Heart right ventricle (tissue), 16 donors: ENCODE measurements around the gene CD4. TPM values are rescaled to one million over a fixed set of nuclear protein-coding genes. Genes with fewer than 3 reads are reported as not detected.

Source experiments
- ATAC-seq, 8 donors: fragments of 200-7000 bp; cut with Tn5 transposase; one replicate each; pipeline ENCODE4 v1.9.1; 2020; ENCODE audit warnings: mild to moderate bottlenecking in 8 of 8, moderate library complexity in 8 of 8, moderate number of reproducible peaks in 1 of 8
- DNase-seq, 2 donors: peaks; one replicate each; pipeline ENCODE4 v3.0.0-alpha.2; 2020
- H3K27ac ChIP-seq, 10 donors: fragments of 200-600 bp; sonication (generic) in 2 of 10; one replicate each; pipeline versions ENCODE4 v1.5.0 to v1.8.0; 2020 to 2022; ENCODE audit warnings: mild to moderate bottlenecking in 3 of 10
- H3K27me3 ChIP-seq, 7 donors: fragments of 200-600 bp; one replicate each; pipeline ENCODE4 v1.8.0; 2021 to 2022; ENCODE audit warnings: mild to moderate bottlenecking in 2 of 7
- H3K36me3 ChIP-seq, 9 donors: fragments of 200-600 bp; sonication (generic) in 1 of 9; one replicate each; pipeline versions ENCODE4 v1.5.0 to v1.8.0; 2020 to 2022; ENCODE audit warnings: mild to moderate bottlenecking in 2 of 9
- H3K4me1 ChIP-seq, 9 donors: fragments of 200-600 bp; sonication (generic) in 1 of 9; one replicate each; pipeline versions ENCODE4 v1.5.0 to v1.8.0; 2020 to 2022; ENCODE audit warnings: mild to moderate bottlenecking in 4 of 9
- H3K4me3 ChIP-seq, 10 donors: fragments of 200-600 bp; sonication (generic) in 2 of 10; one replicate each; pipeline versions ENCODE4 v1.5.0 to v1.8.0; 2020 to 2022; ENCODE audit warnings: mild to moderate bottlenecking in 7 of 10, moderate library complexity in 2 of 10
- H3K9me3 ChIP-seq, 11 donors: fragments of 200-600 bp in 10 of 11; sonication (generic) in 2 of 11; one replicate each; pipeline versions ENCODE4 v1.5.0 to v1.8.0; 2013 to 2022; ENCODE audit warnings: mild to moderate bottlenecking in 2 of 11, control low read depth in 1 of 11, moderate library complexity in 1 of 11
- WGBS, 2 donors: extraction: QIAGEN DNeasy Blood & Tissue Kit; methylation state at CpG; one replicate each; pipeline ENCODE4 v1.1.7; 2013; ENCODE audit warnings: inconsistent platforms in 1 of 2; 5-methylcytosine and 5-hydroxymethylcytosine counted together
- intact Hi-C, 10 donors: fragments of 100-400 bp; cut with DNase I; formaldehyde crosslinking; loops; one replicate each; pipeline versions ENCODE4 v1.11.1 to v1.14.2; 2022
- polyA plus RNA-seq, 2 donors: library from polyadenylated mRNA; stranded (reverse); fragments of 200-250 nt; gene quantifications; one replicate each; pipeline ENCODE4 v1.2.3, GENCODE V29; 2013
- total RNA-seq, 10 donors: library from RNA; stranded (reverse); fragmentation: NEBNext Ultra II Directional in 3 of 10; extraction: Animal tissue kit (Norgen Biotek cat#: 25700) in 3 of 10; gene quantifications; one replicate each; pipeline versions ENCODE4 v1.2.1 to v1.2.4, GENCODE V29; 2021 to 2023
- TF ChIP-seq, protein P1 (sequence below), 9 donors: fragments of 200-600 bp; sonication (generic) in 2 of 9; IDR thresholded peaks; one replicate each; pipeline versions ENCODE4 v1.5.0 to v1.8.0; 2021 to 2022; ENCODE audit warnings: antibody characterized with exemption in 9 of 9, mild to moderate bottlenecking in 5 of 9, moderate library complexity in 1 of 9
- donor health status: Arrhythmogenic right ventricular cardiomyopathy.
- donor health status: ischemic (EF 13 %, LVEDD 7.1; RV severe dilation, severe dysfunction).
- donor health status: healthy with polysubstance abuse.
- donor health status: DM: no; HTN: yes; CAD: no.
- donor health status: DM: no; HTN: no; CAD: no.
- donor health status: ischemic (EF 25% LVEDD 6.9; RV normal size, moderate dysfunction).
- donor health status: ischemic (EF 25% LVEDD 5.7; RV mildly dilated, moderate dysfunction).
- donor health status: healthy.
- donor health status: DM: yes; HTN: yes; CAD: no.
- donor health status: Ischemic cardiomyopathy.
- donor health status: ischemic (EF 35%, LVEDD 5.7; RV mildly dilated, moderate dysfunction).
- donor health status: nonischemic (EF 11% LVEDD 7.7; RV severe dilation, severe dysfunction).
- donor health status: DM: yes; HTN: yes; CAD: no.
- donor health status: PGD.
- donor health status: ischemic (EF 29% LVEDD 5.4; RV normal size, mild dysfunction).
- donor health status: nonischemic (EF 23%, LVEDD 6.1; RV moderate dilation, normal function).

The CD4 gene
- total and polyA plus RNA-seq, 12 donors, result 2.6 to 44.3 (median 4.2) TPM

- TF ChIP-seq, protein P1, sequence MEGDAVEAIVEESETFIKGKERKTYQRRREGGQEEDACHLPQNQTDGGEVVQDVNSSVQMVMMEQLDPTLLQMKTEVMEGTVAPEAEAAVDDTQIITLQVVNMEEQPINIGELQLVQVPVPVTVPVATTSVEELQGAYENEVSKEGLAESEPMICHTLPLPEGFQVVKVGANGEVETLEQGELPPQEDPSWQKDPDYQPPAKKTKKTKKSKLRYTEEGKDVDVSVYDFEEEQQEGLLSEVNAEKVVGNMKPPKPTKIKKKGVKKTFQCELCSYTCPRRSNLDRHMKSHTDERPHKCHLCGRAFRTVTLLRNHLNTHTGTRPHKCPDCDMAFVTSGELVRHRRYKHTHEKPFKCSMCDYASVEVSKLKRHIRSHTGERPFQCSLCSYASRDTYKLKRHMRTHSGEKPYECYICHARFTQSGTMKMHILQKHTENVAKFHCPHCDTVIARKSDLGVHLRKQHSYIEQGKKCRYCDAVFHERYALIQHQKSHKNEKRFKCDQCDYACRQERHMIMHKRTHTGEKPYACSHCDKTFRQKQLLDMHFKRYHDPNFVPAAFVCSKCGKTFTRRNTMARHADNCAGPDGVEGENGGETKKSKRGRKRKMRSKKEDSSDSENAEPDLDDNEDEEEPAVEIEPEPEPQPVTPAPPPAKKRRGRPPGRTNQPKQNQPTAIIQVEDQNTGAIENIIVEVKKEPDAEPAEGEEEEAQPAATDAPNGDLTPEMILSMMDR (IDR thresholded peaks at IDR 0.05), result no peak
- 3 to 4% methylated on average over 33 of the region's 33 CpGs for WGBS, 2 donors
- peak overlapping the region; percentile 93 to 100 (median 100) for H3K27ac ChIP-seq
- H3K36me3 ChIP-seq, result peaks cover 0 to 74% (median 46%) of the 10 kb centered on the region in 9 donors
- H3K4me1 ChIP-seq, result peaks cover 29 to 48% (median 46%) of the 10 kb centered on the region in 9 donors
- intact Hi-C loops, result loop anchor here in 2 of 10 donors (5.0 to 10.0 kb wide), 2 partner anchors 70 to 78 kb away; partner anchors contain the start of genes C12orf57 (in 1 of the 2) and RNU7-1 (in 1 of the 2)
- H3K27me3 ChIP-seq, result no peaks in the 10 kb centered on the region
- ATAC-seq (peak; percentile 1 to 25 (median 8)), DNase-seq (no peak)
- H3K9me3 ChIP-seq, result no peaks in the 10 kb centered on the region
- H3K4me3 ChIP-seq, result peak overlapping the region; percentile 26 to 100 (median 96)
These were observed 77.6 kb downstream of the CD4 start for GRCh38 chr12:6866920-6867412.

DNA sequence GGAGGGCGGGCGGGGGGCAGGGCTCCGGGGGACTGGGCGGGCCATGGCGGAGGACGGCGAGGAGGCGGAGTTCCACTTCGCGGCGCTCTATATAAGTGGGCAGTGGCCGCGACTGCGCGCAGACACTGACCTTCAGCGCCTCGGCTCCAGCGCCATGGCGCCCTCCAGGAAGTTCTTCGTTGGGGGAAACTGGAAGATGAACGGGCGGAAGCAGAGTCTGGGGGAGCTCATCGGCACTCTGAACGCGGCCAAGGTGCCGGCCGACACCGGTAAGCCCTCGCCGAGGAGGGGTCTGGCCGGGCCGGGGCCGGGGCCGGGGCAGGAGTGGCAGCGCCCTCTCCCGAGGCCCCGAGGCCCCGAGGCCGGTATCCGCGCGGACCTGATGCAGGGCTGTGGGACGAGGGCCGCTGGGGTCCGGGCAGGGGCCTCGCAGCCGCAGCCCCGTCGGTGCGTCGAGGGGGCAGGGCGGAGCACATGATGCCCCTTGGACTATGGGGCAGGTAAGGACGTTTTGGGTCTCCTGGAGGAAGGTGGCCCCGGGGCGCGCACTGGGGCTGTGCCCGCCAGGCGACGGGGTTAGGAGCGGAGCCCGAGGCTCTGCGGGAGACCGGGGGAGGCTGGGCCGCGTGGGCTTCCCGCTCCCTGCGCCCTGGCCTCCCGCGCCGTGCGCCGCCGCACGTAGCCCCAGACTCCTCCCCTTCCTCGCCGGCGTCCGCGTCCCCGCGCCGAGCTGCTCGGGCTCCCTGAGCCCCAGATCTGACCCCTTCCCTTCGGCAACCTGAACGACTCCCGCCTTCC is 78.3 kb downstream of the CD4 start, which contains the start of gene TPI1:
Gene TPI1, plus strand, starts transcription at position 119 of the 798 bp plus-strand sequence. Its CDS starts 36 bp downstream, at position 155.
- ATAC-seq, result peak; percentile 81 to 93 (median 88)
- Histone ChIP-seq H3K27me3 (no peaks in the 10 kb centered on the region), H3K36me3 (peaks cover 0 to 67% (median 42%) of the 10 kb centered on the region in 9 donors), H3K9me3 (no peaks in the 10 kb centered on the region), H3K4me1 (peaks cover 32 to 53% (median 49%) of the 10 kb centered on the region in 9 donors), H3K4me3 (peak within 1 kb of the TSS; percentile 81 to 100 (median 98)), H3K27ac (peak within 1 kb of the TSS; percentile 93 to 100 (median 100))
- TF ChIP-seq, protein P1 (IDR thresholded peaks at IDR 0.05), result peak in 4 of 9 donors; percentile 11 to 24 (median 20)
- DNase-seq, result peak; percentile 86 to 89
- intact Hi-C loops, result loop anchor here in 2 of 10 donors (5.0 to 10.0 kb wide), 2 partner anchors 70 to 77 kb away; partner anchors contain the start of genes C12orf57 (in 1 of the 2) and RNU7-1 (in 1 of the 2)
- 1% methylated on average over 73 to 86 of the region's 86 CpGs for WGBS, 2 donors

DNA sequence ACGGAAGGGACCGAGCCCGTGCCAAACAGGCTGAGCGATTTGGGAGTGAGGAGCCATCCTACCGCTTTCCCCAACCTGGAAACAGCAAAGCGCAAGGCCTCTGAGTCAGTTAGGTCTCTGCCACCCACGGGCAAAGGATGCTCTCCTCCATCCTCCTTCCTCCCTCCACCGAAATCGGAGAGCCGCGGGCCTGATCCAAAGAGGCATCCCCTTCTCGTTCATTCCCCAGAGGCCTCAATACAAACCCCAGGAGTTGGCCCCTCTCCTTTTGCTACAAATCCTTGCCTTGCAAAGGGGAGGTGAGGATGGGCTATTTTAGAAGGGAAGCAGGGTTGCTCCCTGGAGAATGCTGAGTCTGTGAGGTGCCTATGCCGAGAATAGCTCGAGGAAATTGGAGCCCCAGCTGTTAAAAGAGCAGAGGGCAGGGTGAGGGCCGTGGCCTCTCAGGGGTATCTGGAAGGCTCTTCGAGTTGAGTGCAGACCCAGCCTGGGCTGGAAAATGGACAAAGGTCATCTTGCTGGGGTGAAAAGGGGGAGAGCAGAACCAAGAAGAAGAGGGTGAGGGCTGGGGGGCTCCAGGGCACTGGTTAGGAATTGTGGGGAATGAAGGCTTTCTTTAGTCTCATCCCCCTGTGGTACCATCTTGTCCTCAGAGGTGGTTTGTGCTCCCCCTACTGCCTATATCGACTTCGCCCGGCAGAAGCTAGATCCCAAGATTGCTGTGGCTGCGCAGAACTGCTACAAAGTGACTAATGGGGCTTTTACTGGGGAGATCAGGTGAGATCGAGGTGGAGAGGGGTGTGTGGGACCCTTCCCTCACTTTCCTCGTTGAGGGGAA is 79.1 kb downstream of the CD4 start:
- 7 to 8% methylated on average over 22 of the region's 22 CpGs for WGBS, 2 donors
- H3K36me3 ChIP-seq, result peaks cover 0 to 59% (median 35%) of the 10 kb centered on the region in 9 donors
- H3K4me1 ChIP-seq, result peaks cover 32 to 56% (median 49%) of the 10 kb centered on the region in 9 donors
- no peak for DNase-seq
- H3K4me3 ChIP-seq, result peak overlapping the region; percentile 81 to 100 (median 98)
- intact Hi-C loops, result loop anchor here in 2 of 10 donors (5.0 to 10.0 kb wide), 2 partner anchors 69 to 76 kb away; partner anchors contain the start of genes C12orf57 (in 1 of the 2) and RNU7-1 (in 1 of the 2)
- TF ChIP-seq, protein P1 (IDR thresholded peaks at IDR 0.05), result no peak
- no peak for ATAC-seq
- no peaks in the 10 kb centered on the region for H3K27me3 ChIP-seq
- H3K27ac ChIP-seq, result peak overlapping the region; percentile 93 to 100 (median 100)
- H3K9me3 ChIP-seq, result no peaks in the 10 kb centered on the region
